ENCODE data around the gene TBCK.
"Not testable (repeated sequence)": the region's sequence is repeated elsewhere in the genome, so short reads cannot be mapped to it uniquely, and the experiment has no call there.

Gene TBCK

GRCh38 chr4:106114270-106114669, 201.7 kb downstream of the TBCK start:
- no peak for DNase-seq (ENCODE audit: low read depth in 2 of 2)

GRCh38 chr4:106111778-106112469, 204.1 kb downstream of the TBCK start:
- DNase-seq (ENCODE audit: low read depth in 2 of 2), result not testable (repeated sequence)

- DNase-seq (ENCODE audit: low read depth in 2 of 2), result no peak
Measured at GRCh38 chr4:106109929-106110328, 206.1 kb downstream of the TBCK start.

DNA sequence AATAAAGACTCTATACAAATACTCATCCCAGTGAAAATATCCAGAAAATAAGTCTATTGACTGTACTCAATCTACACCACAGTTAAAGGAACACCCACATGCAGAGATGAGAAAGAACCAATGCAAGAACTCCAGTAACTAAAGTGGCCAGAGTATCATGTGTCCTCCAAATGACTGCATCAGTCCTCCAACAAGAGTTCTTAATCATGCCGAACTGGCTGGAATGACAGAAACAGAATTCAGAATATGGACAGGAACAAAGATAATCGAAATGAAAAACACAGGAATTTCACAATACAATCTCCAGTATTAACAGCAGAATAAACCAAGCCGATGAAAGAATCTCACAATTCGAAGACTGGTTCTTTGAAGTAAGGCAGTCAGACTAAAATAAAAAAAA, 210.3 kb downstream of the TBCK start:
- DNase-seq (ENCODE audit: low read depth in 2 of 2), result no peak

DNA sequence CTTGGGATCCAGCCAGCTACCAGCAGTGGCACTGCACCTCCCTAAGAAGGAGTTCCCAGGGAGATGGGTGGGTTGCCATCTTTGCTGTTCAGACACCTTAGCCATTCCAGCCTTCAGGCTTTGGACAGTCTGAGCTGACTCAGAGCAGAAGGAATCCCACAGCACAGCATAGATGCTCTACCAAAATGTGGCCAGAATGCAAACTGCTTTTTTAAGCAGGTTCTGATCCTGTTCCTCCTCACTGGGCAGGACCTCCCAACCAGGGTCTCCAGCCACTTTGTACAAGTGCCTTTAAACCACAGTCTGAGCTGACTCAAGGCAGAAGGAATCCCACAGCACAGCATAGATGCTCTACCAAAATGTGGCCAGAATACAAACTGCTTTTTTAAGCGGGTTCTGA, 211.7 kb downstream of the TBCK start:
- DNase-seq (ENCODE audit: low read depth in 2 of 2), result no peak

- no peak for DNase-seq (ENCODE audit: low read depth in 2 of 2)
Measured at GRCh38 chr4:106096454-106096853, 219.6 kb downstream of the TBCK start.

DNA sequence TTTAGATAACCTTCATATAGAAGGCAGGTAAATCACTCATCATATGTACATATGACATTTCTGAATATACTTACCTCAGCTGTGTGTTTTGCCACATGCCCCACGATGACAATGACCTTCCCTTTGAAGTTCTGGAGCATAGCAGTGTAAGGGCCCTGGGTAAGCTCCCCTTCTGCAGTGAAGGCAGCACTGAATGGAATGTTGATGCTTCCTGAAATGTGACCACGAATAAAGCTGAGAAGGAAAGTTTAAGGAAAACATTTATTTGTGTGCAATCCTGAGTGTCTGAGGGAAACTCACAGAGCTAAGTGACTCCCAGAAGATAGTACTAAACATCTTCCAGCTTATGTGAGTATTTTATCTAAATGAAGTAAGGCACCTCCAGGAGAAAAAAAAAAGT, 220.6 kb downstream of the TBCK start:
- DNase-seq (ENCODE audit: low read depth in 2 of 2), result no peak

GRCh38 chr4:106092361-106093040, 223.5 kb downstream of the TBCK start:
- DNase-seq (ENCODE audit: low read depth in 2 of 2), result no peak

- DNase-seq (ENCODE audit: low read depth in 2 of 2), result no peak
Measured at GRCh38 chr4:106090826-106091225, 225.2 kb downstream of the TBCK start.

GRCh38 chr4:106083065-106083464, 232.9 kb downstream of the TBCK start:
- no peak for DNase-seq (ENCODE audit: low read depth in 2 of 2)

DNA sequence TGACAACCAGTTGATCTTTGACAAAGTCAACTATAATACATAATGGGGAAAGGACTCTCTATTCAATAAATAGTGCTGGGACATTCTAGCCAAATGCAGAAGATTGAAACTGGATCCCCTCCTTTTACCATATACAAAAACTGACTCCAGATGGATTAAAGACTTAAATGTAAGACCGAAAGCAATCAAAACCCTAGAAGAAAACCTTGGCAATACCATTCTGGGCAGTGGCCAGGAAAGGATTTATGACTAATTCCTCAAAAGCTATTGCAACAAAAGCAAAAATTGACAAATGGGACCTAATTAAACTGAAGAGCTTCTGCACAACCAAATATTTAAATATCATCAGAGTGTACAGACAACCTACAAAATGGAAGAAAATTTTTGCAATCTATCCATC, 235.6 kb downstream of the TBCK start:
- DNase-seq (ENCODE audit: low read depth in 2 of 2), result no peak

DNA sequence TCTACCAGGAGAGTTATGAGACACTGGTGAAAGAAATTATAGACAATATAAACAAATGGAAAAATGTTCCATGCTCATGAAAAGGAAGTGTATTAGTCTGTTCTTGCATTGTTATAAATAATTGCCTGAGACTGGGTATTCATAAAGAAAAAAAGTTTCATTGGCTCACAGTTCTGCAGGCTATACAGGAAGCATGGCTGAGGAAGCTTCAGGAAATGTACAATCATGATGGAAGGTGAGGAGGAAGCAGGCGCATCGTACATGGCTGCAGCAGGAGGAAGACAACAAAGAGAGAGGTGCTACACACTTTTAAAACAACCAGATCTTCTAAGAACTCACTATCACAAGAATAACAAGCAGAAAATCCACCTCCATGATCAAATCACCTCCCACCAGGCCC, 236.4 kb downstream of the TBCK start:
- no peak for DNase-seq (ENCODE audit: low read depth in 2 of 2)

- no peak for DNase-seq (ENCODE audit: low read depth in 2 of 2)
Measured at GRCh38 chr4:106065018-106065417, 251.0 kb downstream of the TBCK start.

GRCh38 chr4:106063009-106063408, 253.0 kb downstream of the TBCK start:
- DNase-seq (ENCODE audit: low read depth in 2 of 2), result no peak

DNA sequence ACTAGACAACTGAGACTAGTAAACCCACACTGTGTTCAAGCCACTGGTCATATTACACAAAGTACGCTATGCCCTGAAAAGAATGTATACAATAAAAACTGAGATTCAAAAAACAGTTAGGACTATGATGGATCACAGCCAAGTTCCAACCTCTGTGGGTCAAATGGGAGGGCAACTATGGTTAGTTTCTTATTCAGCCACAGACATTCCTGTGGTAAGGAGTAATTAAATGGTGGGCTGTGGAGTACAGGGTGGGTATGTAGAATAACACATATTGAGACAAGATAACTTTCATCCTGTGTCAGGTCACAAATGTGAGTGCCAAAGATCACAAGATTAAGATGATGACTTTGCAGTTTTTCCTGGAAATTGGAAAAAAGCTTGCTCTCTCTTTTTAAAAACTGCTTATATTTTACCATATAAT, 253.5 kb downstream of the TBCK start:
- DNase-seq (ENCODE audit: low read depth in 2 of 2), result no peak

GRCh38 chr4:106058921-106059320, 257.1 kb downstream of the TBCK start:
- no peak for DNase-seq (ENCODE audit: low read depth in 2 of 2)

- no peak for DNase-seq (ENCODE audit: low read depth in 2 of 2)
Measured at GRCh38 chr4:106056914-106057313, 259.1 kb downstream of the TBCK start.

DNA sequence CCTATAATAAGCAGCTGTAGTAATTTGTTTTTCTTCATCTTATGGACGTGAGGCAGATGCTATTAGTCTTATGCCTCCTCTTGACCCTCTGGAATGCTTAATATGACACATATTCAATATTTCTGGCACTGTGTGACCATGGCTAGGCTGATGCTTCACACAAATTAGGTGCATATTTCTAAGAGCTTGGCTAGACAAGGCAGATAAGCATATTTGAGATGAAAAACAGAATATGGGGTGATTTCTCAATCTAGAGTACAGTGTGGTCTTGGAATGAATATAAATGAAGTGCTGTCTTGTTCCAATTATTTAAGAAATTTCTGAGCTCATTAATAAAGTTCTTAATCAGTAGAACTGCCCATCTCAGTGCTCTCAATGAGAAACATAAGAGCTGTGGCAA, 264.5 kb downstream of the TBCK start:
- DNase-seq (ENCODE audit: low read depth in 2 of 2), result no peak

GRCh38 chr4:106049490-106049889, 266.5 kb downstream of the TBCK start:
- no peak for DNase-seq (ENCODE audit: low read depth in 2 of 2)

- DNase-seq (ENCODE audit: low read depth in 2 of 2), result no peak
Measured at GRCh38 chr4:106048250-106048971, 267.6 kb downstream of the TBCK start.

GRCh38 chr4:106046083-106046482, 269.9 kb downstream of the TBCK start:
- DNase-seq (ENCODE audit: low read depth in 2 of 2), result no peak

DNA sequence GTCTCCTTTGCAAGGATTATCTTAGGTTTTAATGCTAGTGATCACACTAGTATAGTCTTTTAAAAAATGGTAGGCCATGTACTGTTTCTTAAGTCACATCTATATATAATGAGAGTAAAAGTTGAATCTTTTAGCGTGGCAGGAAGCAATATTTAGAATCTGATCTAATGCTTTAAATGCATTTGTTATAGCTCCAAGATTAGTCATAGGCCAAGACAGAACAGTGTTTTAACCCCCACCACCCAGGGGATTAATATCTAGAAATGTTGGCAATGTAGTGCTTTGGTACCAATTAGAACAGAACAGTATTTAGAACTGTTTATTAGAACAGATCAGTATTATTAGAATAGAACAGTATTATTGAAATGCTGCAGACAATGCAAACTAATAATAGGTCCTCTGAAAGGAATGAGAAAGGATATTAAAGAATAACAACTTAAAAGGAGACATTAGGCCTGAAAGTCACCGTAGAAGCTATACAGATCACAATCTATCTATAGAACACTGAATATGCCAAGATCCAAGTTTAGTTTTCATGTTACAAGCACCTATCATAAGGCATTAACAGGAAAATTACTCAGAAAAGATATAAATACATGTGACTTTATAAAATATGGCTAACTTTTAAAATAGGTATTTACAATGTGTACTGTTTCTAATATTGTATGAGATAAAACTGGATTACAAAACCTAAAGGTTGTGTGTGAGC, 274.6 kb downstream of the TBCK start:
- DNase-seq (ENCODE audit: low read depth in 2 of 2), result no peak
